ENCODE measurements around the gene GSDME.

GSDME gene

DNA sequence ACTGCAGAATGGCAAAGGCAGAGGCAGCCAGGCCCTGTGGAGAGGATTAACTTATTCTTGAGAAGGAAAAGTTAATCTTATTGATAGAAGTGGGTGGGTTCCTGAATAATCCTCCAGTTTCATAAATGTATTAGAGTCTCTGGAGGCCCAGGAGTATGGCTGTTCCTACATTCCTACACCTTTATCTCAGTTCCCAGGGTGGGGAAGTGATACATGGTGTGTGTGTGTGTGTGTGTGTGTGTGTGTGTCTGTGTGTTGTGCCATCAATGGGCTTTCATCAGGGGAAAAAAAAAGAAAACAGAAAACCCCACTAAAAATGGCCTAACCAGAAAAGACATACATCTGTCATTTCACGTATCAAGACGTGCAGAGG, 22.0 kb upstream of the GSDME start:
- no peaks in the 10 kb centered on the region for H3K4me1 ChIP-seq (ENCODE audit: low read depth, poor library complexity, severe bottlenecking)

GRCh38 chr7:24778543-24779282, 21.4 kb upstream of the GSDME start:
- Histone ChIP-seq H2AFZ (ENCODE audit: low read depth) (no peak overlapping the region), H3K27ac (no peak overlapping the region), H3K9ac (no peak overlapping the region)

More for the DNA sequence above, 22.0 kb upstream of the GSDME start:
- H3K27ac ChIP-seq = no peak overlapping the region
- H3K4me2 ChIP-seq = no peak overlapping the region
- no peak overlapping the region for H2AFZ ChIP-seq (ENCODE audit: low read depth)
- H4K20me1 ChIP-seq (ENCODE audit: insufficient read depth) = no peaks in the 10 kb centered on the region
- H3K27me3 ChIP-seq (ENCODE audit: insufficient read depth, low read depth) = no peaks in the 10 kb centered on the region
- no peaks in the 10 kb centered on the region for H3K36me3 ChIP-seq (ENCODE audit: insufficient read depth)
- no peak overlapping the region for H3K4me3 ChIP-seq (IDR thresholded peaks at IDR 0.05; ENCODE audit: insufficient read depth, low read depth, low read length)
- H3K79me2 ChIP-seq (ENCODE audit: insufficient read depth, low read depth) = no peaks in the 10 kb centered on the region
- no peak overlapping the region for H3K9ac ChIP-seq
- no peak for TF ChIP-seq CTCF (conservative IDR thresholded peaks at IDR 0.05; ENCODE audit: low read depth, low read length)

GRCh38 chr7:24777806-24778205, 20.5 kb upstream of the GSDME start:
- Histone ChIP-seq H3K4me3 (IDR thresholded peaks at IDR 0.05; ENCODE audit: insufficient read depth, low read depth, low read length) (no peak overlapping the region), H2AFZ (ENCODE audit: low read depth) (no peak overlapping the region), H3K79me2 (ENCODE audit: insufficient read depth, low read depth) (no peaks in the 10 kb centered on the region), H3K27me3 (ENCODE audit: insufficient read depth, low read depth) (no peaks in the 10 kb centered on the region), H3K36me3 (ENCODE audit: insufficient read depth) (no peaks in the 10 kb centered on the region), H3K27ac (no peak overlapping the region), H4K20me1 (ENCODE audit: insufficient read depth) (no peaks in the 10 kb centered on the region), H3K9ac (no peak overlapping the region), H3K4me2 (no peak overlapping the region), H3K4me1 (ENCODE audit: low read depth, poor library complexity, severe bottlenecking) (no peaks in the 10 kb centered on the region)
- no peak for TF ChIP-seq CTCF (conservative IDR thresholded peaks at IDR 0.05; ENCODE audit: low read depth, low read length)

More at GRCh38 chr7:24778543-24779282, 21.4 kb upstream of the GSDME start:
- no peaks in the 10 kb centered on the region for H3K36me3 ChIP-seq (ENCODE audit: insufficient read depth)
- no peak for TF ChIP-seq CTCF (conservative IDR thresholded peaks at IDR 0.05; ENCODE audit: low read depth, low read length)
- H3K4me3 ChIP-seq (IDR thresholded peaks at IDR 0.05; ENCODE audit: insufficient read depth, low read depth, low read length) = no peak overlapping the region
- no peaks in the 10 kb centered on the region for H3K27me3 ChIP-seq (ENCODE audit: insufficient read depth, low read depth)
- no peaks in the 10 kb centered on the region for H4K20me1 ChIP-seq (ENCODE audit: insufficient read depth)
- no peak overlapping the region for H3K4me2 ChIP-seq
- H3K79me2 ChIP-seq (ENCODE audit: insufficient read depth, low read depth) = no peaks in the 10 kb centered on the region
- H3K4me1 ChIP-seq (ENCODE audit: low read depth, poor library complexity, severe bottlenecking) = no peaks in the 10 kb centered on the region

GRCh38 chr7:24773646-24774045, 16.4 kb upstream of the GSDME start:
- H3K79me2 ChIP-seq (ENCODE audit: insufficient read depth, low read depth) = no peaks in the 10 kb centered on the region

More at GRCh38 chr7:24773646-24774045, 16.4 kb upstream of the GSDME start:
- H2AFZ ChIP-seq (ENCODE audit: low read depth) = no peak overlapping the region
- H3K27ac ChIP-seq = no peak overlapping the region
- no peak overlapping the region for H3K4me2 ChIP-seq
- no peak overlapping the region for H3K4me3 ChIP-seq (IDR thresholded peaks at IDR 0.05; ENCODE audit: insufficient read depth, low read depth, low read length)
- no peaks in the 10 kb centered on the region for H3K27me3 ChIP-seq (ENCODE audit: insufficient read depth, low read depth)
- no peaks in the 10 kb centered on the region for H4K20me1 ChIP-seq (ENCODE audit: insufficient read depth)
- no peak overlapping the region for H3K9ac ChIP-seq
- TF ChIP-seq CTCF (conservative IDR thresholded peaks at IDR 0.05; ENCODE audit: low read depth, low read length) = no peak
- no peaks in the 10 kb centered on the region for H3K4me1 ChIP-seq (ENCODE audit: low read depth, poor library complexity, severe bottlenecking)
- no peaks in the 10 kb centered on the region for H3K36me3 ChIP-seq (ENCODE audit: insufficient read depth)

Measured in KMS-11 (cell line).